GM12878 (cell line): Measurements from ENCODE around the gene CHRNB2. TPM values are rescaled to one million over a fixed set of nuclear protein-coding genes. Genes with fewer than 3 reads are reported as not detected.

ENCODE experiments used
- ATAC-seq: fragments of 200-7000 bp; cut with Tn5 transposase; 3 replicates; pipeline ENCODE4 v1.9.1; 2020; ENCODE audit warnings: mild to moderate bottlenecking, moderate library complexity
- BruUV-seq: library from RNA; stranded (reverse); fragments of 400-500 nt; replicated peaks from 2 replicates; lab custom pipeline; 2021; lab: Mats Ljungman, UMichigan
- CTCF ChIA-PET: fragments of 300-600 bp; sonication (Branson Sonifier 250); formaldehyde crosslinking; extraction: SDS; loops from one replicate; lab custom pipeline; 2021; ENCODE audit warnings: inconsistent platforms; lab: Yijun Ruan, JAX
- POLR2A ChIA-PET: fragments of 350-600 bp; formaldehyde crosslinking; extraction: SDS; loops from one replicate; lab custom pipeline; 2021; ENCODE audit warnings: inconsistent platforms; lab: Charles Lee
- RAD21 ChIA-PET: fragments of 300-600 bp; sonication (Branson Sonifier 250); formaldehyde crosslinking; loops from one replicate; lab custom pipeline; 2023; ENCODE audit warnings: antibody characterized with exemption; ENCODE audit not compliant: unreplicated experiment; lab: Charles Lee
- SMC1A ChIA-PET: fragments of 300-600 bp; sonication (Branson Sonifier 250); formaldehyde crosslinking; loops from one replicate; lab custom pipeline; 2023; ENCODE audit not compliant: unreplicated experiment, uncharacterized antibody; lab: Charles Lee
- DNase-seq: peaks from one replicate; pipeline ENCODE4 v3.0.0-alpha.2; 2011; ENCODE audit warnings: low read depth, low spot score
- FAIRE-seq: peaks from 3 replicates; lab custom pipeline; 2011; peaks lifted over from hg19 to GRCh38; lab: Jason Lieb, UNC
- H2AFZ ChIP-seq: 2 replicates; pipeline ENCODE4 v1.6.0; 2011; ENCODE audit warnings: low read depth, low read length, control low read depth; ENCODE audit not compliant: control insufficient read depth
- H3K27ac ChIP-seq: 2 replicates; pipeline ENCODE4 v1.5.1; 2011; ENCODE audit warnings: control low read depth; ENCODE audit not compliant: control insufficient read depth, insufficient read depth
- H3K27me3 ChIP-seq, 2 experiments: replicated peaks in 1 of 2; 2 replicates each; pipeline versions ENCODE4 v1.6.0 to v1.6.1; 2011; ENCODE audit warnings: low read length in 1 of 2; ENCODE audit not compliant: control insufficient read depth in 2 of 2, insufficient read depth in 2 of 2
- H3K36me3 ChIP-seq, 2 experiments: 2 replicates each; pipeline ENCODE4 v1.5.1; 2011; ENCODE audit warnings: low read length in 1 of 2; ENCODE audit not compliant: control insufficient read depth in 2 of 2, insufficient read depth in 2 of 2
- H3K4me1 ChIP-seq: 2 replicates; pipeline ENCODE4 v1.6.1; 2011; ENCODE audit warnings: mild to moderate bottlenecking, low read length, moderate library complexity, mixed read lengths; ENCODE audit not compliant: control insufficient read depth, insufficient read depth
- H3K4me2 ChIP-seq: 2 replicates; pipeline ENCODE4 v1.6.0; 2011; ENCODE audit warnings: control low read depth; ENCODE audit not compliant: control insufficient read depth, insufficient read depth
- H3K4me3 ChIP-seq: fragments of 200-600 bp; sonication (generic); 2 replicates; pipeline ENCODE4 v1.5.1; 2016
- H3K79me2 ChIP-seq: 2 replicates; pipeline ENCODE4 v1.6.0; 2011; ENCODE audit warnings: low read length; ENCODE audit not compliant: control insufficient read depth, insufficient read depth
- H3K9ac ChIP-seq: 2 replicates; pipeline ENCODE4 v1.8.0; 2011; ENCODE audit warnings: low read length, control low read depth, mixed read lengths; ENCODE audit not compliant: control insufficient read depth, insufficient read depth
- H3K9me3 ChIP-seq: replicated peaks from 3 replicates; pipeline ENCODE4 v1.5.1; 2011; ENCODE audit warnings: mild to moderate bottlenecking, low read length; ENCODE audit not compliant: control insufficient read depth, insufficient read depth
- H4K20me1 ChIP-seq: 2 replicates; pipeline ENCODE4 v1.6.0; 2011; ENCODE audit not compliant: control insufficient read depth, insufficient read depth
- BACH1 ChIP-seq: fragments of 450-650 bp; IDR thresholded peaks from 2 replicates; pipeline ENCODE4 v1.6.1; 2017; ENCODE audit warnings: mild to moderate bottlenecking, borderline replicate concordance
- CBFB ChIP-seq: IDR thresholded peaks from 2 replicates; pipeline ENCODE4 v1.6.1; 2016; ENCODE audit warnings: antibody characterized with exemption, low read depth
- CBX5 ChIP-seq: sonication (generic); IDR thresholded peaks from 2 replicates; pipeline ENCODE4 v1.6.1; 2016; ENCODE audit warnings: low read depth, moderate library complexity, mild to moderate bottlenecking, inconsistent platforms
- HCFC1 ChIP-seq: fragments of 150-350 bp; IDR thresholded peaks from 2 replicates; pipeline ENCODE4 v1.6.1; 2014; ENCODE audit warnings: low read length
- HDGF ChIP-seq: fragments of 450-650 bp; IDR thresholded peaks from 2 replicates; pipeline ENCODE4 v1.6.1; 2016; ENCODE audit warnings: antibody characterized with exemption
- NBN ChIP-seq: fragments of 450-650 bp; IDR thresholded peaks from 2 replicates; pipeline ENCODE4 v1.6.1; 2016
- TCF7 ChIP-seq: IDR thresholded peaks from 2 replicates; pipeline ENCODE4 v1.6.1; 2014; ENCODE audit warnings: antibody characterized with exemption, borderline replicate concordance
- WRNIP1 ChIP-seq: IDR thresholded peaks from 2 replicates; pipeline ENCODE4 v1.6.1; 2011; ENCODE audit warnings: low read depth, low read length, improper control_type of control experiment, borderline replicate concordance
- ZNF384 ChIP-seq: IDR thresholded peaks from 2 replicates; pipeline ENCODE4 v1.6.1; 2012; ENCODE audit warnings: low read depth, mild to moderate bottlenecking, low read length, improper control_type of control experiment, borderline replicate concordance
- whole genome bisulfite sequencing: methylation state at CpG from one replicate; pipeline ENCODE4 v1.1.6; 2016; ENCODE audit warnings: low lambda C conversion rate; ENCODE audit not compliant: insufficient replicate concordance, insufficient coverage; ENCODE audit errors: missing lambda C conversion rate; 5-methylcytosine and 5-hydroxymethylcytosine counted together
- in situ Hi-C: fragments of 300-500 bp; cut with MboI; formaldehyde crosslinking; loops from 9 replicates; pipeline ENCODE4 v1.14.3; 2018; ENCODE audit warnings: mixed read lengths
- intact Hi-C: fragments of 100-400 bp; cut with micrococcal nuclease; formaldehyde crosslinking; loops from one replicate; pipeline ENCODE4 v1.14.2; 2022; ENCODE audit not compliant: unreplicated experiment
- polyA plus RNA-seq, 11 experiments: library from polyadenylated mRNA; depleted of rRNA in 4 of 11; unstranded in 6 of 11; stranded (reverse) in 5 of 11; fragments of >200 nt; fragmentation: Nextera tagmentation in 4 of 11; fragmentation: Illumina TruSeq in 1 of 11; extraction: Ambion mirVana in 4 of 11; extraction: Trizol in 1 of 11; gene quantifications; 1 replicate in 1 of 11; 2 replicates in 10 of 11; pipeline versions ENCODE4 v1.2.1 to v1.2.3, GENCODE V29; 2011 to 2016; ENCODE audit warnings: inconsistent platforms in 2 of 11, missing spikeins in 2 of 11, low read depth in 1 of 11
- total RNA-seq, 4 experiments: library from RNA; depleted of rRNA in 3 of 4; stranded (reverse); fragments of >200 nt in 3 of 4; fragmentation: Illumina TruSeq in 1 of 4; extraction: Trizol in 1 of 4; gene quantifications; 2 replicates each; pipeline versions ENCODE4 v1.2.1 to v1.2.3, GENCODE V29; 2013 to 2021
- TF ChIP-seq, protein P1 (sequence below): fragments of 450-650 bp; IDR thresholded peaks from 2 replicates; pipeline ENCODE4 v1.6.1; 2016; ENCODE audit warnings: mild to moderate bottlenecking
- TF ChIP-seq, protein P2 (sequence below): fragments of 450-650 bp; IDR thresholded peaks from 2 replicates; pipeline ENCODE4 v1.6.1; 2017; ENCODE audit warnings: mild to moderate bottlenecking, moderate library complexity
- TF ChIP-seq, protein P3 (sequence below): fragments of 450-650 bp; IDR thresholded peaks from 2 replicates; pipeline ENCODE4 v1.6.1; 2017; ENCODE audit warnings: mild to moderate bottlenecking, low read depth, inconsistent platforms; ENCODE audit not compliant: poor library complexity, severe bottlenecking

CHRNB2 gene
- total and polyA plus RNA-seq, 10 of the 15 experiments (the other 5 are each of a cell fraction or from before 2014, with no cell fraction given) = 0.01 to 0.11 (median 0.03) TPM; not detected in 6

DNA sequence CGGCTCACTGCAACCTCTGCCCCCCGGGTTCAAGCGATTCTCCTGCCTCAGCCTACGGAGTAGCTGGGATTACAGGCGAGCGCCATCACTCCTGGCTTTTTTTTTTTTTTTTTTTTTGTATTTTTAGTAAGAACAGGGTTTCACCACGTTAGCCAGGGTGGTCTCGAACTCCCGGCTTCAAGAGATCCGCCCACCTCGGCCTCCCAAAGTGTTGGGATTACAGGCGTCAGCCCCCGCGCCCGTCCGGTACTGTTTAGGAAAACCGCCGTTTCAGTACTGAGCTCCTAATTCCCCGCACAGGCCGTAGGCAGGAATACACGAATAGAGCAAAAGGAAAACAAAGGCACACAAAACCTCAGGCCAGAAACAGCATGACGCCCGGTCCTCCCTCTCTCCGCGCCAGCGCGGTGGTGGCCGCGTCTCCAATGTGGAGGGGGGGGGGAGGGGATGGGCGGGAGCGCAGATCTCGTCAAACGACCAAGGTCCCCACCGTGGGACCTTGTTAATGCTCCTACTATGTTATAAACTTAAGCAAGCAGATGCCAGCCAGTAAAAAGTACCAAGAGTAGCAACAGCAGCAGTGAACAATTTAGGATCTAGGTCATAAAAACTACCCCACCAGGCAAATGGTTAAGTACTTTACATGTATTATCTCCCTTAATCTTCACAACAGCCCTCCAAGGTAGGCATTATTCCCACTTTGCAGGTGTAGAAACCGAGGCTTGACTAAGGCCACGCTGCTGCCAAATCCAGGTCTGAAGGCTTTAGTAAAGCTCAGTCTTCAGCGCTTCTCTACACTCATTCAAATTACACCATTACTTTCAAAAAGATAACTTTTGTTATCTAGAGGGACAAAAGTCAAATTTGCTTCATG lies 41.1 kb downstream of the CHRNB2 start:
- ChIA-PET SMC1A (interaction anchor here (1.3 to 3.7 kb wide), 5 partner anchors 10 to 258 kb away, joined by 4 to 28 read pairs (median 7); no protein-coding TSS in a partner anchor), CTCF (interaction anchor here (0.9 to 1.8 kb wide), 3 partner anchors 14 to 49 kb away, joined by 4 to 5 read pairs (median 4); no protein-coding TSS in a partner anchor), POLR2A (interaction anchor here (0.6 to 2.5 kb wide), 12 partner anchors 10 to 649 kb away, joined by 3 to 12 read pairs (median 4); partner anchors contain the start of gene KCNN3), RAD21 (interaction anchor here (0.6 to 1.2 kb wide), 4 partner anchors 10 to 922 kb away, joined by 3 read pairs; no protein-coding TSS in a partner anchor)
- DNase-seq (no peak), FAIRE-seq (no peak), ATAC-seq (peak; percentile 35)
- intact Hi-C loops = loop anchor here (2.0 to 5.0 kb wide), 3 partner anchors 14 to 259 kb away; partner anchors contain the start of gene UBE2Q1
- H2AFZ ChIP-seq = no peak overlapping the region
- H3K4me3 ChIP-seq = peak overlapping the region; percentile 80
- TSS peak; percentile 88 for BruUV-seq
- no peaks in the 10 kb centered on the region for H3K27me3 ChIP-seq
- H4K20me1 ChIP-seq = peaks cover 14% of the 10 kb centered on the region; the same call in 1 of the 2 replicates
- H3K9ac ChIP-seq = peak overlapping the region; percentile 96
- H3K4me1 ChIP-seq = peaks cover 44% of the 10 kb centered on the region
- H3K4me2 ChIP-seq = peak overlapping the region; percentile 88
- peaks cover 88% of the 10 kb centered on the region for H3K79me2 ChIP-seq
- in situ Hi-C loops = no loop called here
- peak overlapping the region; percentile 100 for H3K27ac ChIP-seq
- H3K9me3 ChIP-seq = no peaks in the 10 kb centered on the region
- WGBS = 4% methylated on average over 29 of the region's 37 CpGs
- H3K36me3 ChIP-seq = peaks cover 0 to 19% of the 10 kb centered on the region in 2 experiments; a peak in 2 of 4 replicates
- TF ChIP-seq ZNF384 (peak; percentile 58), HCFC1 (no peak), CBX5 (peak; percentile 11; the same call in 1 of the 2 replicates), CBFB (0 out of 2 replicates have a peak, but pooled peaks have one; percentile 9), WRNIP1 (peak; percentile 71; the same call in 1 of the 2 replicates), NBN (0 out of 2 replicates have a peak, but pooled peaks have one; percentile 70), TCF7 (0 out of 2 replicates have a peak, but pooled peaks have one; percentile 25), BACH1 (0 out of 2 replicates have a peak, but pooled peaks have one; percentile 20), HDGF (peak; percentile 10; the same call in 1 of the 2 replicates)
- TF ChIP-seq, protein P1, sequence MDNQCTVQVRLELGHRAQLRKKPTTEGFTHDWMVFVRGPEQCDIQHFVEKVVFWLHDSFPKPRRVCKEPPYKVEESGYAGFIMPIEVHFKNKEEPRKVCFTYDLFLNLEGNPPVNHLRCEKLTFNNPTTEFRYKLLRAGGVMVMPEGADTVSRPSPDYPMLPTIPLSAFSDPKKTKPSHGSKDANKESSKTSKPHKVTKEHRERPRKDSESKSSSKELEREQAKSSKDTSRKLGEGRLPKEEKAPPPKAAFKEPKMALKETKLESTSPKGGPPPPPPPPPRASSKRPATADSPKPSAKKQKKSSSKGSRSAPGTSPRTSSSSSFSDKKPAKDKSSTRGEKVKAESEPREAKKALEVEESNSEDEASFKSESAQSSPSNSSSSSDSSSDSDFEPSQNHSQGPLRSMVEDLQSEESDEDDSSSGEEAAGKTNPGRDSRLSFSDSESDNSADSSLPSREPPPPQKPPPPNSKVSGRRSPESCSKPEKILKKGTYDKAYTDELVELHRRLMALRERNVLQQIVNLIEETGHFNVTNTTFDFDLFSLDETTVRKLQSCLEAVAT = peak; percentile 89
- TF ChIP-seq, protein P2, sequence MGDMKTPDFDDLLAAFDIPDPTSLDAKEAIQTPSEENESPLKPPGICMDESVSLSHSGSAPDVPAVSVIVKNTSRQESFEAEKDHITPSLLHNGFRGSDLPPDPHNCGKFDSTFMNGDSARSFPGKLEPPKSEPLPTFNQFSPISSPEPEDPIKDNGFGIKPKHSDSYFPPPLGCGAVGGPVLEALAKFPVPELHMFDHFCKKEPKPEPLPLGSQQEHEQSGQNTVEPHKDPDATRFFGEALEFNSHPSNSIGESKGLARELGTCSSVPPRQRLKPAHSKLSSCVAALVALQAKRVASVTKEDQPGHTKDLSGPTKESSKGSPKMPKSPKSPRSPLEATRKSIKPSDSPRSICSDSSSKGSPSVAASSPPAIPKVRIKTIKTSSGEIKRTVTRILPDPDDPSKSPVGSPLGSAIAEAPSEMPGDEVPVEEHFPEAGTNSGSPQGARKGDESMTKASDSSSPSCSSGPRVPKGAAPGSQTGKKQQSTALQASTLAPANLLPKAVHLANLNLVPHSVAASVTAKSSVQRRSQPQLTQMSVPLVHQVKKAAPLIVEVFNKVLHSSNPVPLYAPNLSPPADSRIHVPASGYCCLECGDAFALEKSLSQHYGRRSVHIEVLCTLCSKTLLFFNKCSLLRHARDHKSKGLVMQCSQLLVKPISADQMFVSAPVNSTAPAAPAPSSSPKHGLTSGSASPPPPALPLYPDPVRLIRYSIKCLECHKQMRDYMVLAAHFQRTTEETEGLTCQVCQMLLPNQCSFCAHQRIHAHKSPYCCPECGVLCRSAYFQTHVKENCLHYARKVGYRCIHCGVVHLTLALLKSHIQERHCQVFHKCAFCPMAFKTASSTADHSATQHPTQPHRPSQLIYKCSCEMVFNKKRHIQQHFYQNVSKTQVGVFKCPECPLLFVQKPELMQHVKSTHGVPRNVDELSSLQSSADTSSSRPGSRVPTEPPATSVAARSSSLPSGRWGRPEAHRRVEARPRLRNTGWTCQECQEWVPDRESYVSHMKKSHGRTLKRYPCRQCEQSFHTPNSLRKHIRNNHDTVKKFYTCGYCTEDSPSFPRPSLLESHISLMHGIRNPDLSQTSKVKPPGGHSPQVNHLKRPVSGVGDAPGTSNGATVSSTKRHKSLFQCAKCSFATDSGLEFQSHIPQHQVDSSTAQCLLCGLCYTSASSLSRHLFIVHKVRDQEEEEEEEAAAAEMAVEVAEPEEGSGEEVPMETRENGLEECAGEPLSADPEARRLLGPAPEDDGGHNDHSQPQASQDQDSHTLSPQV = no peak
- TF ChIP-seq, protein P3, sequence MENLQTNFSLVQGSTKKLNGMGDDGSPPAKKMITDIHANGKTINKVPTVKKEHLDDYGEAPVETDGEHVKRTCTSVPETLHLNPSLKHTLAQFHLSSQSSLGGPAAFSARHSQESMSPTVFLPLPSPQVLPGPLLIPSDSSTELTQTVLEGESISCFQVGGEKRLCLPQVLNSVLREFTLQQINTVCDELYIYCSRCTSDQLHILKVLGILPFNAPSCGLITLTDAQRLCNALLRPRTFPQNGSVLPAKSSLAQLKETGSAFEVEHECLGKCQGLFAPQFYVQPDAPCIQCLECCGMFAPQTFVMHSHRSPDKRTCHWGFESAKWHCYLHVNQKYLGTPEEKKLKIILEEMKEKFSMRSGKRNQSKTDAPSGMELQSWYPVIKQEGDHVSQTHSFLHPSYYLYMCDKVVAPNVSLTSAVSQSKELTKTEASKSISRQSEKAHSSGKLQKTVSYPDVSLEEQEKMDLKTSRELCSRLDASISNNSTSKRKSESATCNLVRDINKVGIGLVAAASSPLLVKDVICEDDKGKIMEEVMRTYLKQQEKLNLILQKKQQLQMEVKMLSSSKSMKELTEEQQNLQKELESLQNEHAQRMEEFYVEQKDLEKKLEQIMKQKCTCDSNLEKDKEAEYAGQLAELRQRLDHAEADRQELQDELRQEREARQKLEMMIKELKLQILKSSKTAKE = peak; percentile 12
